Naive thymus-derived CD4-positive, alpha-beta T cell (primary cell): Measurements from ENCODE around the gene JPH3. TPM values are rescaled to one million over a fixed set of nuclear protein-coding genes. Genes with fewer than 3 reads are reported as not detected.

Experiments
- ATAC-seq: fragments of 150-1000 bp; cut with Tn5 transposase; 2 replicates; pipeline ENCODE4 v1.10.0; 2021; ENCODE audit warnings: mild to moderate bottlenecking, moderate library complexity
- CTCF ChIA-PET: fragments of 350-600 bp; sonication (Branson Sonifier 250); formaldehyde crosslinking; loops from one replicate; lab custom pipeline; 2021; ENCODE audit warnings: antibody characterized with exemption; lab: Charles Lee
- POLR2A ChIA-PET: fragments of 350-600 bp; sonication (Branson Sonifier 250); formaldehyde crosslinking; loops from one replicate; lab custom pipeline; 2021; ENCODE audit warnings: antibody characterized with exemption, inconsistent platforms; lab: Charles Lee
- DNase-seq, 9 donors: peaks; one replicate each; pipeline versions ENCODE4 v3.0.0 to v3.0.0-alpha.2; 2020 to 2022; ENCODE audit warnings: mixed read lengths in 1 of 9
- H3K27ac ChIP-seq: one replicate; pipeline ENCODE4 v1.7.0; 2013; ENCODE audit warnings: mild to moderate bottlenecking, low read depth, low read length, moderate library complexity
- H3K27me3 ChIP-seq, 2 donors: one replicate each; pipeline ENCODE4 v1.7.0; 2013; ENCODE audit warnings: low read length in 2 of 2, mild to moderate bottlenecking in 2 of 2, moderate library complexity in 2 of 2; ENCODE audit not compliant: control insufficient read depth in 2 of 2, insufficient read depth in 2 of 2
- H3K36me3 ChIP-seq, 3 experiments: 1 replicate in 2 of 3; 2 replicates in 1 of 3; pipeline ENCODE4 v1.7.0; 2013; ENCODE audit warnings: low read length in 3 of 3, mild to moderate bottlenecking in 3 of 3, moderate library complexity in 1 of 3; ENCODE audit not compliant: insufficient read depth in 3 of 3, control insufficient read depth in 2 of 3
- H3K4me1 ChIP-seq, 2 donors: one replicate each; pipeline ENCODE4 v1.7.0; 2013; ENCODE audit warnings: low read length in 2 of 2, mild to moderate bottlenecking in 2 of 2, moderate library complexity in 1 of 2; ENCODE audit not compliant: control insufficient read depth in 2 of 2, insufficient read depth in 2 of 2
- H3K4me3 ChIP-seq: 2 replicates; pipeline ENCODE4 v1.7.0; 2013; ENCODE audit warnings: mild to moderate bottlenecking, low read length
- H3K9me3 ChIP-seq, 3 experiments: 1 replicate in 2 of 3; 2 replicates in 1 of 3; pipeline ENCODE4 v1.7.0; 2013; ENCODE audit warnings: low read length in 3 of 3; ENCODE audit not compliant: control insufficient read depth in 2 of 3
- H3K27ac Mint-ChIP-seq, 9 donors: one replicate each; pipeline ENCODE4 v1.8.0; 2020 to 2022; ENCODE audit warnings: mixed read lengths in 9 of 9, mild to moderate bottlenecking in 8 of 9, moderate library complexity in 5 of 9, inconsistent platforms in 2 of 9
- H3K27me3 Mint-ChIP-seq, 5 donors: one replicate each; pipeline ENCODE4 v1.8.0; 2021 to 2022; ENCODE audit warnings: mixed read lengths in 5 of 5, mild to moderate bottlenecking in 1 of 5
- H3K36me3 Mint-ChIP-seq, 5 donors: one replicate each; pipeline ENCODE4 v1.8.0; 2020 to 2022; ENCODE audit warnings: mixed read lengths in 5 of 5, mild to moderate bottlenecking in 3 of 5, inconsistent platforms in 1 of 5
- H3K4me1 Mint-ChIP-seq, 7 donors: one replicate each; pipeline ENCODE4 v1.8.0; 2020 to 2022; ENCODE audit warnings: mixed read lengths in 7 of 7, mild to moderate bottlenecking in 3 of 7, inconsistent platforms in 1 of 7
- H3K4me3 Mint-ChIP-seq, 10 donors: one replicate each; pipeline ENCODE4 v1.8.0; 2020 to 2022; ENCODE audit warnings: mild to moderate bottlenecking in 10 of 10, mixed read lengths in 10 of 10, moderate library complexity in 6 of 10, inconsistent platforms in 2 of 10
- H3K9me3 Mint-ChIP-seq, 11 donors: one replicate each; pipeline ENCODE4 v1.8.0; 2020 to 2022; ENCODE audit warnings: mixed read lengths in 11 of 11, mild to moderate bottlenecking in 4 of 11, inconsistent platforms in 1 of 11, moderate library complexity in 1 of 11
- intact Hi-C, 2 donors: fragments of 100-400 bp; cut with micrococcal nuclease; formaldehyde crosslinking; loops; one replicate each; pipeline ENCODE4 v1.15.1; 2023
- polyA plus RNA-seq, 2 donors: library from polyadenylated mRNA; unstranded; fragments of 300-500 nt; fragmentation: Illumina TruSeq; gene quantifications; one replicate each; pipeline ENCODE4 v1.2.3, GENCODE V29; 2021
- total RNA-seq, 6 experiments: library from RNA in 5 of 6; stranded (reverse) in 5 of 6; gene quantifications; 1 replicate in 5 of 6; 2 replicates in 1 of 6; pipeline ENCODE4 v1.2.3 and lab custom pipeline; 2021 to 2026

The JPH3 gene
- total and polyA plus RNA-seq, 7 experiments from 2014 or later, result not detected

GRCh38 chr16:87564524-87564778 lies 37.9 kb upstream of the JPH3 start:
- Histone ChIP-seq H3K36me3 (no peaks in the 10 kb centered on the region), H3K27me3 (no peaks in the 10 kb centered on the region), H3K27ac (no peak overlapping the region), H3K4me1 (no peaks in the 10 kb centered on the region), H3K9me3 (no peaks in the 10 kb centered on the region), H3K4me3 (no peak overlapping the region)
- Mint-ChIP-seq H3K27ac (peak overlapping the region in 2 of 9 donors; percentile 67 to 86), H3K36me3 (no peaks in the 10 kb centered on the region), H3K4me1 (peaks cover 0 to 9% (median 0%) of the 10 kb centered on the region in 7 donors), H3K27me3 (peaks cover 0 to 4% (median 0%) of the 10 kb centered on the region in 5 donors), H3K9me3 (peaks cover 0 to 10% (median 0%) of the 10 kb centered on the region in 11 donors), H3K4me3 (no peak overlapping the region)
- intact Hi-C loops, result no loop called here
- DNase-seq, result no peak
- POLR2A ChIA-PET, result no interaction called here
- CTCF ChIA-PET, result no interaction called here
- ATAC-seq, result no peak

GRCh38 chr16:87569601-87570571 lies 32.4 kb upstream of the JPH3 start:
- Histone ChIP-seq H3K36me3 (no peaks in the 10 kb centered on the region), H3K27me3 (no peaks in the 10 kb centered on the region), H3K27ac (no peak overlapping the region), H3K4me3 (no peak overlapping the region), H3K4me1 (no peaks in the 10 kb centered on the region), H3K9me3 (no peaks in the 10 kb centered on the region)
- peaks cover 0 to 2% (median 0%) of the 10 kb centered on the region in 11 donors for H3K9me3 Mint-ChIP-seq
- POLR2A ChIA-PET, result no interaction called here
- H3K27ac Mint-ChIP-seq, result no peak overlapping the region
- intact Hi-C loops, result no loop called here
- no peak for ATAC-seq
- H3K36me3 Mint-ChIP-seq, result no peaks in the 10 kb centered on the region
- CTCF ChIA-PET, result no interaction called here
- no peak for DNase-seq
- H3K4me1 Mint-ChIP-seq, result no peaks in the 10 kb centered on the region
- H3K4me3 Mint-ChIP-seq, result no peak overlapping the region
- H3K27me3 Mint-ChIP-seq, result peaks cover 0 to 11% (median 6%) of the 10 kb centered on the region in 5 donors

DNA sequence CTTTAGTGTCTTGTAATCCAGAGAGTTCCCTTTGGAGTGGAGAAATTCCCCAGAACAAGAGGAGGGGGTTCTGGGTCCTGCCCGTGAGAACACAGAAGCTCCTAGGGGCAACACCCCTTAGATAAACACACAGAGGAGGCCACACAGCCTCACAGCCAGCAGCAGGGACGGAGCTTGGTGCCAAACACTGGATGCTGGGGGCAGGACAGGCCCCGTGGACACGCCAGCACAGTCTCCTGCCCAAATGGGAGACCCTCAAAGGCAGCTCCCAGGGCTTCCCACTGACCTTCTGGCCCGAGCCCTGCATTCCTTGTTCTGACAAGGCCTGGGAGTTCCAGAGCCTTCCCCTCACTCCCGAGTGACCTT lies 31.8 kb upstream of the JPH3 start:
- ChIA-PET CTCF (no interaction called here), POLR2A (no interaction called here)
- no peak for ATAC-seq
- intact Hi-C loops, result no loop called here
- DNase-seq, result no peak
- H3K4me1 Mint-ChIP-seq, result no peaks in the 10 kb centered on the region
- Histone ChIP-seq H3K27ac (no peak overlapping the region), H3K27me3 (no peaks in the 10 kb centered on the region), H3K9me3 (no peaks in the 10 kb centered on the region), H3K36me3 (no peaks in the 10 kb centered on the region), H3K4me3 (no peak overlapping the region), H3K4me1 (no peaks in the 10 kb centered on the region)
- no peaks in the 10 kb centered on the region for H3K36me3 Mint-ChIP-seq
- H3K4me3 Mint-ChIP-seq, result no peak overlapping the region
- peaks cover 0 to 2% (median 0%) of the 10 kb centered on the region in 11 donors for H3K9me3 Mint-ChIP-seq
- H3K27me3 Mint-ChIP-seq, result peaks cover 0 to 15% (median 6%) of the 10 kb centered on the region in 5 donors
- no peak overlapping the region for H3K27ac Mint-ChIP-seq

DNA sequence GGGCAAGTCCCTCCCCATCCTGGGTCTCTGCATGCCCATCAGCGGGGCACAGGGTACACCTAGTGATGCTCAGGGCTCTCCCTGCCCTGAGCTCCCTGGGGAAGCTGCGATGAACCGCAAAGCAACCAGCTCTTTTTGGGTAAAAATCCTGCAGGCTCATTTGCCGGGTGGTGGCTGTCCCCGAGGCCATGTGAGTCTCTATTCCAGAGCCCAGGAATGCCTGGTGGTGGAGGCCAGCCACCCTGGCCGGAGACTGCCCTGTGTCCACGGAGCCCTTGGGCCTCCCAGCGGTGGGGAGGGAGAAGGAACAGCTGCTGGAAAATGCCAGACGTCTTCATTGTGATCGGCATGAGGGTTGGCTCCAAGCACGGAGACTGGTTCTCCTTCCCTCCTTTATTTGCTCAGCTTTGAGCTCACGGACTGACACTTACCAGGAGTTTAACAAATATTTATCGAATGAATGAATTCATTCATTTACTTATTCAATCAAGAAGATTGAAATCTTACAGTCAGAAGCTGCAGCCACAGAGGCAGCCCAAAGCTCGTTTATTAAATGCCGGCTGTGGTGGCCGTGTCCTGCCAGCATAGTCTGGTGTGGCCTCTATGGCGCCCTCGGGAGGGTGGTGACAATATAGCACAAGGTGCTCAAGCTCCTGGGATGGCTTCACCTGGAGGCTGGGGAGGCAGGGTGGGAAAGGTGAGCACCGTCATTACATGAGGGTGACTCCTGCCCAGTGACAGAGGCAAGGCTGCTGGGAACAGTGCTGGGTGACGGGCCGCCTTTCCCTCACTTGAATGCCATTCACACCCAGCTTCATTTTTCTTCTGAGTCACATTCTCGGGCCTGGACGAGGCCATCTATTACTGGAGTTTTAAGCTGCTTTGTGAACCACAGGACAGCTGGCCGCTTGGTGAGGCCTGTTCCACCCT lies 31.1 kb upstream of the JPH3 start:
- H3K9me3 ChIP-seq, result no peaks in the 10 kb centered on the region
- H3K27ac ChIP-seq, result no peak overlapping the region
- peaks cover 0 to 2% (median 0%) of the 10 kb centered on the region in 11 donors for H3K9me3 Mint-ChIP-seq
- peaks cover 0 to 15% (median 6%) of the 10 kb centered on the region in 5 donors for H3K27me3 Mint-ChIP-seq
- DNase-seq, result no peak
- no peak overlapping the region for H3K4me3 ChIP-seq
- no peak for ATAC-seq
- no peak overlapping the region for H3K27ac Mint-ChIP-seq
- CTCF ChIA-PET, result no interaction called here
- no peaks in the 10 kb centered on the region for H3K36me3 Mint-ChIP-seq
- no peaks in the 10 kb centered on the region for H3K27me3 ChIP-seq
- no peaks in the 10 kb centered on the region for H3K4me1 ChIP-seq
- POLR2A ChIA-PET, result no interaction called here
- intact Hi-C loops, result no loop called here
- H3K4me3 Mint-ChIP-seq, result no peak overlapping the region
- H3K36me3 ChIP-seq, result no peaks in the 10 kb centered on the region
- H3K4me1 Mint-ChIP-seq, result no peaks in the 10 kb centered on the region

DNA sequence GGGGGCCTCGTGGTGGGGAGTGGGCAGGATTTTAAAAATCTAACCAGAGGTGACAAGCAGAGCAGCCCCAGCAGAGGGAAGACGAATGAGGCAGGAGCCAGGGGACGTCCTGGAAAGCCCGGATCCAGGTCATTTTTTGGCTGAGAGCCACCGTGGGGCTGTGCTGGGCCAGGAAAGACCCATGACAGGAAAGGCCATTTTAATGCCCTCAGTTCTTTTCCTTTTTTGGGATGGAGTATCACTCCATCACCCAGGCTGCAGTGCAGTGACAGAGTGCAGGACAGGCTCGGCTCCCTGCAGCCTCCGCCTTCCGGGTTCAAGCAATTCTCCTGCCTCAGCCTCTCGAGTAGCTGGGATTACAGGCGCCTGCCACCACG lies 30.5 kb upstream of the JPH3 start:
- ChIA-PET POLR2A (no interaction called here), CTCF (no interaction called here)
- H3K9me3 Mint-ChIP-seq, result peaks cover 0 to 2% (median 0%) of the 10 kb centered on the region in 11 donors
- DNase-seq (no peak), ATAC-seq (no peak)
- no peaks in the 10 kb centered on the region for H3K9me3 ChIP-seq
- H3K27me3 ChIP-seq, result no peaks in the 10 kb centered on the region
- H3K27ac ChIP-seq, result no peak overlapping the region
- H3K4me1 ChIP-seq, result no peaks in the 10 kb centered on the region
- no peaks in the 10 kb centered on the region for H3K4me1 Mint-ChIP-seq
- no peak overlapping the region for H3K4me3 ChIP-seq
- no peaks in the 10 kb centered on the region for H3K36me3 ChIP-seq
- no peak overlapping the region for H3K27ac Mint-ChIP-seq
- no peaks in the 10 kb centered on the region for H3K36me3 Mint-ChIP-seq
- H3K4me3 Mint-ChIP-seq, result no peak overlapping the region
- H3K27me3 Mint-ChIP-seq, result peaks cover 0 to 19% (median 11%) of the 10 kb centered on the region in 5 donors
- intact Hi-C loops, result no loop called here

DNA sequence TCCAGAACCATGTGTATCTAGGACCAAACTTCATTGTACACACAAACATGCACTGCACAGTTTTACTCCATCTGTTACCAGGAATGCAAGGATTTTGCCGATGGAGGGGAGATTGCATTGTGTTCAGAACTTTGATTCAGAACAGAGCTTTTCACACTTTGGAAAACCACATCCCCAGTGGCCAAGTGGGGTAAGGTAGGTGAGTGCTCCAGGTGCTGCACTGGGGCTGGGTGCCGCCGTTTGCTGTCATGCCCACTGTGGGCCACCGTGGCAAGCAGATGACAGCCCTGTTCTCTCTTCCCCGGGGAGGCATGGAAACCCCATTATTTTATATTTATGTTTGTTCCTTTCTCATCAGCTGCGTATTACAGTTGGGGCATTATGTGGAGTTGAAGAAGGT lies 29.3 kb upstream of the JPH3 start:
- Mint-ChIP-seq H3K27me3 (peaks cover 0 to 19% (median 11%) of the 10 kb centered on the region in 5 donors), H3K4me1 (no peaks in the 10 kb centered on the region), H3K9me3 (peaks cover 0 to 2% (median 0%) of the 10 kb centered on the region in 11 donors), H3K36me3 (no peaks in the 10 kb centered on the region), H3K4me3 (no peak overlapping the region), H3K27ac (no peak overlapping the region)
- POLR2A ChIA-PET, result interaction anchor here (0.6 kb wide), 1 partner anchor 207 kb away, joined by 4 read pairs; no protein-coding TSS in a partner anchor
- Histone ChIP-seq H3K36me3 (no peaks in the 10 kb centered on the region), H3K9me3 (no peaks in the 10 kb centered on the region), H3K4me1 (no peaks in the 10 kb centered on the region), H3K27ac (no peak overlapping the region), H3K4me3 (no peak overlapping the region), H3K27me3 (no peaks in the 10 kb centered on the region)
- no peak for DNase-seq
- intact Hi-C loops, result no loop called here
- ATAC-seq, result no peak
- CTCF ChIA-PET, result interaction anchor here (0.6 kb wide), 1 partner anchor 114 kb away, joined by 3 read pairs; no protein-coding TSS in a partner anchor
